HG03064 (cell line): ENCODE results near the gene LRMDA.

Source experiments
- ATAC-seq: cut with Tn5 transposase; IDR thresholded peaks from one replicate; pipeline ENCODE4 v1.9.1; 2021; ENCODE audit warnings: low read depth; ENCODE audit not compliant: unreplicated experiment

The LRMDA gene

DNA sequence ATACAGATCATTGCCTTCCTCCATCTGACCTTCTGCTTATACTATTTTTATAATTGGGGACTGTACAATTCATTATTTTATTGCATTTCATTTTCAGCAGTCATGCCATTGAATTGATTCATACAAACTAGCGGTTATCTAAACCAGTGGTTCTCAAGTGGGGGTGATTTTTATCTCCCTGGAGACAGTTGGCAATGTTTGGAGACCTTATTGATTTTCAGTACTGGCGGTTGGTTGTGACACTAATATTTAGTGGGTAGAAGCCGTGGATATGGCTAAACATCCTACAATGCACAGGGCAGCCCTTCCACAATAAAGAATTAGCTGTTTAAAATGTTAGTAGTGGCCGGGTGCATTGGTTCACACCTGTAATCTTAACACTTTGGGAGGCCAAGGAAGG lies 765.9 kb downstream of the LRMDA start:
- no peak for ATAC-seq

DNA sequence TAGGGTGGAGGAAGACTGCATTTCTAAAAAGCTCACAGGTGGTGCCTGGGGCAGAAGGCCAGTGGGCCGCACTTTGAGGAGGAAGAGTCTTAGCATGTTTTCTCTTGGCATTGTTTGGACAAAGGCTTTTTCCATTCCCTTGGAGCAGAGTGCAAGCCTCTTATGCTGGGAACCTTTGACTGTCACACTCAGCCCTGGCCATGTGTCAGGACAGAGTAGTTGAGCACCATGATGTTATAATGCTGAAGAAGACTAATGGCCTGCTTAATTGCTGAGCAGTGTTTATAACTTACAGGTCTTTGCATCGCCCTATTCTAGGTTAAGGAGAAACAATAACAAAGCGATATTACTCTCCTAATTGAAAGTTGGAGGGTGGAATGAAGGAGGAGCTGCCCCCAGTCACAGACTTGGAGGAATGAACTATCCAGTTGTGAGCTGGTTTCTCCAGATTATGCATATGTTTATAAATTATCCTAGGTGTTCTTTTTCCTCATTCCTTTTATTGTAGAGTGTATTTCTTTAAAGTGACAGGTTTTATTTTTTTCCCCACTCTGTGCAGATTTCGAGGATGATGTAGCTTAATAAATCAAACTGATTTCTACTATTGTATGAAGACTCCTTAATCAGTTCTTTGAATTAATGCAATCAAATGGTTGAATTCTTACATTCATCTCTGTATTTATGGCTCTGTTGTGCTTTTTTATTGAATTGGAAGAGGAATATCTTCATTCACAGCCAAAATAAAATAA lies 767.0 kb downstream of the LRMDA start:
- ATAC-seq, result no peak

DNA sequence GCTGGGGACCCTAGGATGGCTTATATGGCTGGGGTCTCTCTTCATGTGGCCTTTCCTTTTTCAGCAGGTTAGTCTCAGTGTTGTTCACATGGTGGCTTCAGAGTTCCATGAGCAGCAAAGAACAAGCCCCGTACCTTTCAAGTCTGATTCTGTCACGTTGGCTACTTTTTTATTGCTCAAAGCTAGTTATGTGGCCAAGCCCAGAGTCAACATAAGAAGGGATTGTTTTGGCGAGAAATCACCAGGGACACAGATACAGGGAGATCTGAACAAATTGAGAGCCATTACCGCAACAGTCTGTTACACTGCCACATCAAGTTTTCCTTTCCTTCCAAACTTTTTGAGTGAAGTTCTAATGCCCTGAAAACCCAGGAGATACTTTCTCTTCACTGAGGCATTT lies 770.5 kb downstream of the LRMDA start:
- ATAC-seq, result no peak

DNA sequence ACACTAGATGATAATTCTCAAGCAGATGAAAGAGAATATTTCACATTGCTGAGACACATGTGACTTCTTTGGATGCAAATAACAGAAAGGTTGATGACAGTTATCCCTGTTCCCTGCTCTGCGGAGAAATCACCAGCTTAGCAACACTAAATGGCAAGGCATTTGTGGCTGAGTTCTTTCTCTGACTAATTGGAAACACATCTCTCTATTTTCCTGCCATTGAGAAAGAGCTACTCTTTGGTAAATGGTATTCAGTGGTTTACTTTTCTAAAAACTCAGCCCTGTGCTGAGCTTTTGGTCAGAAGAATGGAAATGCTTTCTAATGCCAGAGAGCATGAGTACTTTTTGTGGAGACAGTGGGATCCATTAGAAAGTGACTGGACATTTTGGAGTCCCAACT lies 771.4 kb downstream of the LRMDA start:
- ATAC-seq, result no peak

DNA sequence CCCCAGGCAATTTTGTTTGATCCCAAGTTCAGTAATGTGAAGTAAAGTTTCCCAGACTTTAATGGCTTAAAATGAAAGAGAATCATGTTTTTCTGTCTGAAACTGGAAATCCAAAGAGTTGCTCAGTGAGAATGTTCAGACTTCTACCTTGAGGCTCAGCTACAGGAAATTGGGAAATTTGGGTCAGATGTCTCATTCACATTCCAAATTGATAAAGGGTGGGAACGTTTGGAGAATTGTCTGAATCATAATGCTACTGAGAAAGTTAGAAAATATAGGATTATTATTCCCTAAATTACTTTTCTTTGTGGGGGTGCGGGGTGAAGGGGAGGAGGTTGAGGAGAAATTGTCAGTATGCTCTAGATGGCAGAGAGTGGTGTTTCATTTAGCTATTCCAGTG lies 773.9 kb downstream of the LRMDA start:
- ATAC-seq, result no peak

DNA sequence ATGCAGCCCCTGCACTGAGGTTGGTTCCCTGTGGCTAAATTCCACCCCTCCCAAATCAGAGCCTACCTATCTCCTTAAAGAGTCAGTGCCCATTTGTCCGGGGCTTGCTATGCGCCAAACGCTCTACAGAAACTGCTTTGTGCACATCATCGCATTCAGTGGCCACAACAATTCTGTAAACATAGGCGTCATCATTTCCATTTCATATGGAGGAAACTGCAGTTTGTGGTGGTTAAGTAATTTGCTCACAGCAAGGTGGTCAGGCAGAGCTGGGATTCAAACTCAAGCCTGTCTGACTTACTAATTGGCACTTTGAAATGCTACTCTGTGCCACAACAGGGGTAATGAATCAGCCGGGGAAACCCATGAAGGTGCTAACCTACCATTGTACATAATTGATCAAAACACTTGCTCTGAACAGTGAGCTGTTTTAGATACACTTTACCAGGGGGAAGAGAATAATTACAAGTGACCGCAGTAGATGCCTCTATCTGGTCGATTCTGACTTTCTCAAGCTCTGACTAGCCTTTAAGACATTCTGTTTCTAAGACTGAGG lies 775.5 kb downstream of the LRMDA start:
- ATAC-seq, result no peak

DNA sequence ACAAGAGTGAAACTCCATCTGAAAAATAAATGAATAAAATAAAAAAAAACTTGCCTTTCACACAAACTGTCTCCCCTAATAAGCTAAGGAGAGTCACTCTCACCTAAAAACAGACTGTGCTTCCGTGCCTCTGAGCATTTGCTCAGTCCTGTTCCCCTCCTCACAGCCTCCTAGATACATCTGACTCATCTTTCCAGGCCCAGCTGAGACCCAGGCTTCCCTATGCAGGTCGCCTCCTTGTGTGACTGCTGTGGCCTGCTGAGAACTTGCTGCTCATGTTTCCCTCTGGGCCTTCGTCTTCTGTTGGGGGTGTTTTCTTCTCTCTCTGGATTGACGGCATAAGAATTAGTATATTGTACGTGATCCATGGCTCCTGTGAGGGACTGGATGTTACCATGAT lies 777.7 kb downstream of the LRMDA start:
- no peak for ATAC-seq

DNA sequence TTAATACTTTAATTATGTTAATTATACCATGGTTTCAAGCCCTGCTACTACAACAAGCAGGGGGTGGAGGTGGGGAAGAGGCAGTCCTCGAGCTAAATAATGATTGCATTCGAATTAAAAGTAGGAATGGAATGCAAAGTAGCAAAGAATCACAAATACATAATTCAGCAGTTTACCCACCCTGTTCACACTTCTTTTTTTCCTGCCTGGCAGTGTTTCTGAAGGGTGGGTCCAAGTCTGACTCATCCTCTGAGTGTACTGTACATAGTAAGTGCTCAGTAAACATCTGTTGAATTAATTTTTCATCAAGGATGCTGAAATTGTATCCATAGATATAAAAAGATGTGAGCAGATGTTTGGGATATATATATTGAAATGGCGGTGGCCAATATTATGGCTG lies 778.8 kb downstream of the LRMDA start:
- ATAC-seq, result no peak

DNA sequence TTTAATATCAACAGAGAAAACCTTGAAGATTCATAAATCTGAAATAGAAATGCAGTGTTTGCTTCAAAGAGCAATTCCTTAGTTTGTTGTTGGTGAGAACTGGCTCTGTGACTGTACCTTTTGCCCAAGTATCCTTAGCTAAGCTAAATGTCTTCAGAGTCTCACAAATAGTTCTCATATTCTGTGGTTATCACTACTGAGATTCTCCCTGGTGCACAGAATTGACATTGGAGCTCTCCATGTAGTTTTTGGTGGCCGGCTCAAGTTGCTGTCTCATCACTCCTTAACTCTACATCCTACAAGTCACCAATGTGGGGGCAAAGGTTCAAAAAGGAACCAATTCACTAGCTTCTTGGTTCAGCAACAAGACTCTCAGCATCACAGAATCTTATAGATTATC lies 780.3 kb downstream of the LRMDA start:
- ATAC-seq, result no peak

DNA sequence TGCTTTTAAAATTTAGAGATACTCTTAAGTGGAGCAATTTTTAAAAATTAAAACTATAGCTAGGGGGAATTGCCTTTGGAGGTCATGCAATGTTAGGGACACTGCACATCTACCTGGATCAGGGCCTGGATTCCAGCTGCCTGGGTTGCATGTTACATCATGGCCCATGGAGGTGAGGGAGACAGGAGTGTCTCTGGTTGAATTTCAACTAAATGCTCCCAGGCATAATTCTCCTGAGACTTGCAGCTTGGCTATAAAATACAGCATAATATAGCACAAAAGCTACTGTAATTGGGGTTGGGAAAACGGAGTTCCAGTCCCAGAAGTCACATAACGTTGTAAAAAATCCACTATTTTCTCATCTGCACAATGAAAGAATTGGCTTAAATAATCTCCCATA lies 782.5 kb downstream of the LRMDA start:
- ATAC-seq, result no peak

DNA sequence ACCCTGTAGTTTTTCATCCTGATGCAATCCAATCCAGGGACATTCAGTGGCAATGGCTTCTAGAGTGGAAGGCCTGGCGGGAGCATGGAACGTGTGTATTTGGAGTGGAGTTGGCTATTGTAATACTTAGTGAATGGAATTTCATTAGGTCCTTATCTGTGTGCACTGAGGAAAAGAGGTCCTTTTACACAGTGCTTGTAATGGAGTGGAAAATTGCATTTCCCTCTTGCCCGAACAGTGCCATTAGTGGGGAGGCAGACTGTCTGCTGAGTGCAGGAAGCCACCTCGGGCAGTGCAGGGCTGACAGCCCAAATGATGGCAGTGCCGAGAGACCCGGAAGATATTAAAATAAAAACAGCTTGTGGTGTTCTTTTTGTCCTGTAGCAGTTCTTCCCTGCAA lies 786.6 kb downstream of the LRMDA start:
- ATAC-seq, result no peak

DNA sequence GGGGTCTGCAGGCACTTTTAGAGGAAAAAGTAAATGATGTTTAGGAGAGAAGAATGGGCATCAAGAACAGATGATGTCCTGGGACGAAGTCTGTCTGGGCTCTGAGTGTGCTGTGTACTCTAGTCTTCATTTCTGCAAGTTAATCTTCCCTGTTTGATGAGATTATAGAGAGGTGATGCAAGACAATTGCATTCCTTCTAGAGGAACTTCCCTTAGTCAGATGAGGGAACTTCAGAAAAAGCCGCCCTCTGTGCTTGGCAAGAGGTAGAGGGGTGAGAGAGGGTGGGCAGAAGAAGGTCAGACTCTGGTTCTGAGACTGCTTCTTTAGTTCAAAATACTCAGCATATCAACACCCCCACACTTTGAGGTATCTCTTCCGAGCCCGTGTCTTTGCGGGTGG lies 797.9 kb downstream of the LRMDA start:
- no peak for ATAC-seq

DNA sequence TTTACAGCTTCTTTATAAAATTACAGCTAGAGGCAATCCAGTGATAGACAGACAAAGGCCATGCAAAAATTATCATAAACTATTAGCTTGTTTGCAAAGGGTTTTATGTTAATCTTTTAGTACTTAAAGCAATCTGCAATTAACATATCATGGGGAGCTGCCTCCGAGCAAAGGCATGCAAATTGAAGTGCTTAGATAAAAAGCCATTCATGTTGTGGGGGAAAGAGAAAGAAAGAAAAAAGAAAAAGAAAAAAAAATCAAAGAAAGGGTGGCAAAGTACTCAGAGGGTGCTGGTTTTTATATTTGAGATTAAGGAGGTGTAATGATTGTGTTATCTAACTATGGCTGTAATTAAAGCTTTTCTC lies 799.5 kb downstream of the LRMDA start:
- ATAC-seq, result no peak

DNA sequence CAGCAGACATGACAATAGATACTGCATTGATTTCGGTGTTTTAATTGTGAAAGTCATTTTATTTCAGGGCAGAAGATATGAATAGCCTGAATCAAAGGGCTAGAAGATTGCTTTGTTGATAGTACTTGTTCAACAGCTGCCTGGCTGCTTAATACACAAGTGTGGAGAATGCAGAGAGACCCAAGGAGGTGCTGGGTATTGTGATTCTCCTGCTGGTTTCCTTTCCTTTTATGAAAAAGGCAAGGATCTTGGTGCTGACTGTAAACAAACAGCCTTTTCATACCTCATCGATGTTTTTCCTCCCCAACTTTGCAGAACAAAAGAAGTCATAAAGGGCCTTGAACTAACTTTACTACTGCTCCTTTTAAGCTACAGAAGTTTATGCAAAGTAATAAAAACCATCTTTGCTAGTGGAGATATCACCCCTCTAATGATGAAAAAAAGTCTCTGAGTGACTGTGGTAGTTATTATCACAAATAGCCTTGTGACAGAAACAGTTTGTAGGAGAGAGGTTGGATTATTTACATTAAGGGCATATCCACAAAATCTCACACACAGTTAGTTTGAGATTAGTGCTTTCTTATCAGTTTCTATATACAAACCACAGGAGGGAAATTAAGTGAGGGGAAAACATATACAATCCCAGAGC lies 800.0 kb downstream of the LRMDA start:
- no peak for ATAC-seq

DNA sequence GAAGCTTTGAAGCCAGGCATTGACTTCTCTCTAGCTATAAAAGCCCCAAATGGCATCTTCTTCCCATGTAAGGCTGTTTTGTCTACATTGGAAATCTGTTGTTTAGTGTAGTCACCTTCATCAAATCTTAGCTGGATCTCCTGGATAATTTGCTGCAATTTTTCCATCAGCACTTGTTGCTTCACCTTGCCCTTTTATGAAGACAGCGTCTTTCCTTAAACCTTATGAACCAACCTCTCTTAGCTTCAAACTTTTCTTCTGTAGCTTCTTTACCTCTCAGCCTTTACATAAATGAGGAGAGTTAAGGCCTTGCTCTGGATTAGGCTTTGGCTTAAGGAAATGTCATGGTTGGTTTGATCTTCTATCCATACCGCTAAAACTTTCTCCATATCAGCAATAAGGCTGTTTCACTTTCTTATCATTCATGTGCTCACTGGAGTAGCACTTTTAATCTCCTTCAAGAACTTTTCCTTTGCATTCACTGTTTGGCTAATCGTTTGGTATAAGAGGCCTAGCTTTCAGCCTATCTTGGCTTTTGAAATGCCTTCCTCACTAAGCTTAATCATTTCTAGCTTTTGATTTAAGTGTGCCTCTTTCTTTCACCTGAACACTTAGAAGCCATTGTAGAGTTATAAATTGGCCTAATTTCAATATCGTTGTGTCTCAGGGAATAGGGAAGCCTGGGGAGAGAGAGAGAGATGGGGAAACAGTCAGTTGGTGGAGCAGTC lies 803.2 kb downstream of the LRMDA start:
- ATAC-seq, result no peak

DNA sequence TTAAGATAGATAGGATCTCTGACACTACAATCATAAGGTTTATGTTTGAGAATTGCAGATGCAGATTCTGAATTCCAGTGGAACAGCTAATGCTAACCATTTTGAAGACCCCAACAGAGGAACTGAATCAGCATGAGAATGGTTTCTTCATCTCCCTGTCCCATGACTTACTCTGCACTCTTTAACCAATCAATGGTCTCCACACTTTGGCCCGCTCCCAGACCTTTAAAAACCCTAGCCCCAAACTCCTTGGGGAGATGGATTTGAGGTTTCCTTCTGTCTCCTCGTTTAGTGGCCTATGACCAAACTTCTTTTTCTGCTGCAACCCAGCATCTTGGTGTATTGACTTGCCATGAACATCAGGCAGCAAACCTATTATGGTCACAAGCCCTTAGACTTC lies 804.9 kb downstream of the LRMDA start:
- ATAC-seq, result no peak

DNA sequence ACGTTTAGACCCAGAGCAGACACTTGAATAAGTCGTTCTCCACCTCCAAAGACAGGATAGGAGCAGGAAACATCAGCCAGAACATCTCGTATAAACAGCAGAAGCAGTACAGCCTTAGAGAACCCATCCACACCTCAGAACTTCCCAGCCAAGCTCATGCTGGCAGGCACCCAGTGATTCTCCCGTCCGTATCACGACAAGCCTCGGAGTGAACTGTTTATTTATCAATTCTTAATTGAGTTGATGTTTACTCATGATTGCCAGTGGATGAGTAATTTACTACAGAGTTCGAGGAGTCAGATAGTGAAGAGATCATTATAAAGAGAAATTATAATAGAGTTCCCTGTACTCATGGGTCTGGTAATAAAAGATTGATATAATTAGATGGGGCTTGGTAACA lies 811.5 kb downstream of the LRMDA start:
- no peak for ATAC-seq

DNA sequence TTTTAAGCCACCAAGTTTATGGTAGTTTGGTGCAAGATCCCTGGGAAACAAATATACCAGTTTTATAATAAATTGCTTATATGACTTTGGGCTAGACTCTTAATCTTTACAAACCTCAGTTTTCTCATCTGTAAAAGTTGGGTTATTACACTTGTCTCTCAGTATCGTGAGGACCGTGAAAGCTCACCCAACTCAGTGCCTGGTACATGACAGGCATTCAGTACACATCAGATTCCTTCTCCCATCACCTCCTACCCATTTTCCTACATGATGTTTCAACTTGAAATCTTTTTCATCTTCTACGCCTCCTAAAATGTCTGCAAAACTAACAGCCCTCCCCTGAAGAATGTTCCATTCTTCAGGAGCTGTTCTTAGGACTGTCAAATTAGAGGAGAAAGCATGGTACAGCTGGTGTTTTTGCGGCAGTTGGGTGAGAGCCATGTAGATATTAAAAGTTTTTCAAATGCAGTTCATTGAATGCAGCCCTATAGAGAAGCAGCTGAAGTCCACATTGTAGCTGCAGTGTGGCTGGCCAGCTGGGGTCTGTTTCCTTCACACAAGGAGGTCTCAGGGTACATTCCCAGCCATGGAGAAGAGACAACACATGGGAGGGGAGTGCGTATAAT lies 812.8 kb downstream of the LRMDA start:
- no peak for ATAC-seq

DNA sequence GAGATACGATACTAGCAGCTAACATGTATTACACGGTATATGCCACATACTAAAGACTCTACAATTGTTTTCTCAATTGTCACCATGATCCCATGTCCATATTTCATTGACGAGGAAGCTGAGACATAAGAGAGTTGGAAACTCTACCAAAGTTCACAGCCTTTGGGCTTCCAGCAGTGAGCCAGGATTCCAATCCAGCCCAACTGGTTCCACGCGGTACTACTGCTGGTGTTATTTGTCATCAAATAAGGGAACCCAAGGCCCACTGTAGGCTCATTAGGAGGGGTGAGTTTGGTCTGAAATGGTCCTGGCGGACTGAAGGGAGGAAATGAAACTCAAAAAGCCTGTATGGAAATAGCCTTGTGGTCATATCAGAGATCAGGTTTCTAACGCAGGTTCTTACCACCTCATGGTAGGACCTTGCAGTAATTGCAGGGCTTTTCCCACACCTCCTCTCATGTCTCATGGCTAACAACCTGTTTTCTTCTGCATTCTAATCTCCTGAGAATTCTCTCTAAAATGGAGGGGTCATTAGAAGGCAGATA lies 814.6 kb downstream of the LRMDA start:
- ATAC-seq, result no peak

DNA sequence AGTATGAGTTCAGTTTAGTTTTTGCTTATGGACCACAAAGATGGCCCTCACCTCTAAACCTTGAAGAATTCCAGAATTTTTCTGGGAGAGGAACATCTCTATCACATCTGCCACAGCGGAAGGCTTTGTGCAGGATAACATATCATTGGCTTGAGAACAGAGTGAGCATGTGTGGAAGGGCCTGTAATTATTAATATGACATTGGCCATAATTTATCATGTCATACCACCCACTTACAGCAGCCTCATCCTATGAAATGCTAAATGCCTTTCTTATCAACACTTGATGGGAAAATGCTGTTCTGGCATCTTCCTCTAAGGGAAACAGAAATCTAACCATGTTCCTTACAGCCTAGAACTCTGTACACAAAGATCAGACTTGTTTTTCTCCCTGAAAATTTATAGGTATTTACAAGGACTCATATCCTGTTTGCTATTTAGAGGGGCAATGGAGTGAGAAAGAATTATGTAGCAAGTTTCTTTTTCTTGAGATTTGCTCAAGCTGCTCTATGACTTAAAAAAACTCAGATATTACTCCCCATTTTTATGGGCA lies 817.3 kb downstream of the LRMDA start:
- ATAC-seq, result no peak
